HUES64 (cell line): ENCODE measurements around the gene KRT3.

ENCODE experiments used
- H3K27ac ChIP-seq: 2 replicates; pipeline ENCODE4 v1.7.0; 2013; ENCODE audit warnings: low read depth, low read length, inconsistent platforms
- H3K27me3 ChIP-seq: 2 replicates; pipeline ENCODE4 v1.6.1; 2013; ENCODE audit warnings: mild to moderate bottlenecking, low read length; ENCODE audit not compliant: insufficient read depth
- H3K36me3 ChIP-seq: 2 replicates; pipeline ENCODE4 v1.6.1; 2013; ENCODE audit warnings: mild to moderate bottlenecking, low read length; ENCODE audit not compliant: insufficient read depth
- H3K4me1 ChIP-seq: 2 replicates; pipeline ENCODE4 v1.6.1; 2013; ENCODE audit warnings: mild to moderate bottlenecking, low read length, moderate library complexity; ENCODE audit not compliant: insufficient read depth
- H3K4me3 ChIP-seq: 2 replicates; pipeline ENCODE4 v1.5.1; 2013; ENCODE audit warnings: mild to moderate bottlenecking, low read length, moderate library complexity
- H3K9ac ChIP-seq: 2 replicates; pipeline ENCODE4 v1.6.1; 2013; ENCODE audit warnings: mild to moderate bottlenecking, low read depth, low read length
- H3K9me3 ChIP-seq: 2 replicates; pipeline ENCODE4 v1.6.1; 2013; ENCODE audit warnings: low read depth, low read length; ENCODE audit not compliant: insufficient read depth
- WGBS: fragments of 150-250, 120-280 bp; methylation state at CpG from one replicate; pipeline ENCODE4 v1.1.7; 2013; ENCODE audit warnings: missing lambda C conversion rate; 5-methylcytosine and 5-hydroxymethylcytosine counted together

KRT3 gene

GRCh38 chr12:52792185-52793029 is 3.5 kb downstream of the KRT3 start:
- Histone ChIP-seq H3K27me3 (no peaks in the 10 kb centered on the region), H3K4me1 (no peaks in the 10 kb centered on the region), H3K9ac (no peak overlapping the region), H3K4me3 (no peak overlapping the region), H3K36me3 (no peaks in the 10 kb centered on the region), H3K27ac (no peak overlapping the region), H3K9me3 (no peaks in the 10 kb centered on the region)
- 95% methylated on average over 10 of the region's 10 CpGs for WGBS

GRCh38 chr12:52791271-52792184 is 4.4 kb downstream of the KRT3 start:
- Histone ChIP-seq H3K9me3 (no peaks in the 10 kb centered on the region), H3K9ac (no peak overlapping the region), H3K36me3 (no peaks in the 10 kb centered on the region), H3K27me3 (no peaks in the 10 kb centered on the region), H3K4me1 (no peaks in the 10 kb centered on the region), H3K27ac (no peak overlapping the region), H3K4me3 (no peak overlapping the region)
- 93% methylated on average over 12 of the region's 12 CpGs for WGBS

DNA sequence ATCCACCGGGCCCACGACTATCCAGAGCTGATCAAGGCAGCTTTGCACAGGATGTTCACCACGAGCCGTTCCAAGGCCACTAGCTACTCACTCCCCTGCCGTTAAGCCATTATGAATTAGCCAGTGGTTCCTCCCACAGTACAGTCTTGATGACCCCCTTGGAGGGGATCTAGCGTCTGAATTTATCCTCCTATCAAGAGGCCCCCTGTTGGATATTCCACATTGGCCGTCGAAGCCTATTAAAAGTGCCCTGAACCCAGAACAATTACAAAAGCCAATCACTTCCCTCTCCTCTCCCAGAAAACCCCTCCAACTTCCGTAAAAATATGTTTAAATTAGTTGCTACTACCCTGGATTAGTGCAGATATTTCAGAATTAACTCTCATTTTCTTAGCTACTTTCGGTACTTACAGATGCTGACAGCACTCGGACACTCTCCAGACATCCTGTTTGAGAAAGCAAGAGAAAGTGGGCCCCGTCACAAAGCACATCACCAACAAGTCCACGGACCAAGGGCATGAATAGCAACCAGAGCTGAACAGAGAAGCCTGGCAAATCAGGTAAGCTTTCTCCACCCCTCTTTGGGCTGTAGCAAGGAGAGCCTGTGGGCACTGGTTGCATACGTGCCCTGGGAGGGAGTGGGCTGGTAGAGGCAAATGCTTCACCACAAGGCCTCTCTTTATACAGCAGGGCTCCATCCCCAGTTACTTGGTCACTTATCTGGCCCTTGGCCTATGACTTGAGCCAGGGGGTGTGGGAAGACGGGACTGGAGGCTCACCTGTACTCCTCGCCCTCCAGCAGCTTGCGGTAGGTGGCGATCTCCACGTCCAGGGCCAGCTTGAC is 5.3 kb downstream of the KRT3 start:
- Histone ChIP-seq H3K27me3 (no peaks in the 10 kb centered on the region), H3K36me3 (no peaks in the 10 kb centered on the region), H3K27ac (no peak overlapping the region), H3K9ac (no peak overlapping the region), H3K4me3 (no peak overlapping the region), H3K4me1 (no peaks in the 10 kb centered on the region), H3K9me3 (no peaks in the 10 kb centered on the region)
- 91% methylated on average over 19 of the region's 19 CpGs for WGBS

GRCh38 chr12:52789637-52790426 is 6.1 kb downstream of the KRT3 start:
- H3K9me3 ChIP-seq = no peaks in the 10 kb centered on the region
- 95% methylated on average over 50 of the region's 50 CpGs for WGBS
- H3K4me3 ChIP-seq = no peak overlapping the region
- no peak overlapping the region for H3K27ac ChIP-seq
- H3K36me3 ChIP-seq = no peaks in the 10 kb centered on the region
- H3K9ac ChIP-seq = no peak overlapping the region
- H3K4me1 ChIP-seq = no peaks in the 10 kb centered on the region
- H3K27me3 ChIP-seq = no peaks in the 10 kb centered on the region

DNA sequence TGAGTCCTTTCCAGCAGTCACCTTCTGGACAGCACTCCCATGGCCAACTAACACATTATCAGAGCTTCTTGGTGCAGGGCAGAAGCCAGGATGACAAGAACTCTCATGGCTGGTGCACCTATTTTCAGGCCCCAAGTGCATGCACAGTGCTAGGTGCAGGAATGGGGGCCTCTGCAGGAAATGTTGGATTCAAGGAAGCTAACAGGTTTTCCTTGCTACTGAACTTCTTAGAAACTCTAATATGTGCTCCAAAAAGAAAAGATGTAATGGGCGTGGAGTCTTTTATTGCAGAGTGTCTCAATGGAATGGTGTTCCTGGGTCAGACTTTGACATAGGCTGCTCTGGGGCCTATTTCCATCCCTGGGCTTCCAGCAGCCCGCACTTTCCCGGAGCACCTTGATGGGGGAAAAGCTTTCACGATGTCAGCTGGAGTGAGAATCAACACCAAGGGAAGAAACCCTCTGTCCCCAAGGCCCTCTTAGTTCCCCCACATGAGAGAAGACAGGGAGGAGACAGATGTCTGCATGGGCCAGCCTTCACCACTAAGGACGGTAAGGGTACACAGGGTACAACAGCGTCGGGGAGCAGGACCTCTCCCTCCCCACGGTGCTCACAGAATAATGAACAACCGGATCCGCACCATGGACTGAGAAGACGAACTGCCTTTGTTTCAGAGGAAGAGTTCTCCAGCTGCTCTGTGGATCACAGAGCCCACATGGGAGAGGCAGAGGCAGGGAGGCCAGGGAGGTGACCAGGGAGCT is 6.9 kb downstream of the KRT3 start:
- H3K27me3 ChIP-seq = no peaks in the 10 kb centered on the region
- H3K9me3 ChIP-seq = no peaks in the 10 kb centered on the region
- H3K36me3 ChIP-seq = no peaks in the 10 kb centered on the region
- no peak overlapping the region for H3K9ac ChIP-seq
- no peak overlapping the region for H3K4me3 ChIP-seq
- no peaks in the 10 kb centered on the region for H3K4me1 ChIP-seq
- 94% methylated on average over 11 of the region's 11 CpGs for WGBS
- no peak overlapping the region for H3K27ac ChIP-seq

GRCh38 chr12:52788192-52788875 is 7.6 kb downstream of the KRT3 start:
- H3K27ac ChIP-seq = no peak overlapping the region
- H3K9ac ChIP-seq = no peak overlapping the region
- no peaks in the 10 kb centered on the region for H3K27me3 ChIP-seq
- no peaks in the 10 kb centered on the region for H3K36me3 ChIP-seq
- no peak overlapping the region for H3K4me3 ChIP-seq
- H3K9me3 ChIP-seq = no peaks in the 10 kb centered on the region
- 74% methylated on average over 6 of the region's 6 CpGs for WGBS
- no peaks in the 10 kb centered on the region for H3K4me1 ChIP-seq

GRCh38 chr12:52787324-52788191 is 8.4 kb downstream of the KRT3 start:
- H3K27me3 ChIP-seq = no peaks in the 10 kb centered on the region
- H3K9me3 ChIP-seq = no peaks in the 10 kb centered on the region
- no peak overlapping the region for H3K27ac ChIP-seq
- no peaks in the 10 kb centered on the region for H3K4me1 ChIP-seq
- H3K4me3 ChIP-seq = no peak overlapping the region
- H3K36me3 ChIP-seq = no peaks in the 10 kb centered on the region
- H3K9ac ChIP-seq = no peak overlapping the region
- 85% methylated on average over 6 of the region's 6 CpGs for WGBS

DNA sequence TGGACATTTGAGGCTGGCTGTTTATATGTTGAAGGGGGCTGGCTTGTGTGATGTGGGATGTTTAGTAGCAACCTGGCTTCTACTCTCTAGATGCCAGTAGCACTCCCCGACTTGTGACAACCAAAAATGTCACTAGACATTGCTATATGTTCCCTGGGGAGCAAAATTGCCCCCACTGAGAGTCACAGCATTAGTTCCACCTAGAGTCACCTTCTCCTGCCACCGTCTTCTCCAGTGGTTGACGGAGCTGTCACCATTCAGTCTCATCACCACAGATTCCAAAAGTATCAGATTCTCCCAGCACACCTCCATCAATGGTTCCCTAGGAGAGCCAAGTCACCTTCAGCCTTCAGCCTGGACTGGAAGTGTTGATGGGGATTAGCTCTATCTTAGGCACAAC is 11.0 kb downstream of the KRT3 start:
- 91% methylated on average over 3 of the region's 3 CpGs for WGBS
- Histone ChIP-seq H3K4me1 (no peaks in the 10 kb centered on the region), H3K36me3 (no peaks in the 10 kb centered on the region), H3K4me3 (no peak overlapping the region), H3K9ac (no peak overlapping the region), H3K9me3 (no peaks in the 10 kb centered on the region), H3K27me3 (no peaks in the 10 kb centered on the region), H3K27ac (no peak overlapping the region)
